PFSK-1 (cell line): ENCODE measurements around the gene HCFC1.

Experiments used
- POLR2AphosphoS5 ChIP-seq: IDR thresholded peaks from 2 replicates; pipeline ENCODE4 v1.6.1; 2012; ENCODE audit warnings: low read depth, mild to moderate bottlenecking, control low read depth, low read length, moderate library complexity
- TAF1 ChIP-seq: IDR thresholded peaks from 2 replicates; pipeline ENCODE4 v1.6.1; 2012; ENCODE audit warnings: low read length, control low read depth, borderline replicate concordance; ENCODE audit not compliant: insufficient read depth
- TF ChIP-seq, protein P1 (sequence below), 2 experiments: IDR thresholded peaks; 2 replicates each; pipeline versions ENCODE4 v1.6.1 to v1.8.0; 2011 to 2012; ENCODE audit warnings: low read depth in 2 of 2, low read length in 2 of 2, control low read depth in 1 of 2, inconsistent platforms in 1 of 2, mild to moderate bottlenecking in 1 of 2, moderate library complexity in 1 of 2; ENCODE audit not compliant: insufficient read depth in 1 of 2

DNA sequence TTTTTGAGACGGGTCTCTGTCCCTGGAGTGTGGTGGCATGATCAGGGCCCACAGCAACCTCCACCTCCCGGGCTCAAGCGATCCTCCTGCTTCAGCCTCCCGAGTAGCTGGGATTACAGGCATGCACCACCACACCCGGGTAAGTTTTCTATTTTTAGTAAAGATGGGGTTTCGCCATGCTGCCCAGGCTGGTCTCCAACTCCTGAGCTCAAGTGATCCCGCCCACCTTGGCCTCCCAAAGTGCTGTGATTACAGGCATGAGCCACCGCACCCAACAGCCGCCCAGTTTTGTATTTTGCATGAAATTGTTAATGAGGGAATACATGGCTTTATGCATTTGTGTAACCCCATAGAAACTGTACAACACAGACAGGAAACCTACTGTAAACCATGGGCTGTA, 42.8 kb downstream of the HCFC1 start:
- TF ChIP-seq POLR2AphosphoS5 (no peak), TAF1 (no peak)
- TF ChIP-seq, protein P1, sequence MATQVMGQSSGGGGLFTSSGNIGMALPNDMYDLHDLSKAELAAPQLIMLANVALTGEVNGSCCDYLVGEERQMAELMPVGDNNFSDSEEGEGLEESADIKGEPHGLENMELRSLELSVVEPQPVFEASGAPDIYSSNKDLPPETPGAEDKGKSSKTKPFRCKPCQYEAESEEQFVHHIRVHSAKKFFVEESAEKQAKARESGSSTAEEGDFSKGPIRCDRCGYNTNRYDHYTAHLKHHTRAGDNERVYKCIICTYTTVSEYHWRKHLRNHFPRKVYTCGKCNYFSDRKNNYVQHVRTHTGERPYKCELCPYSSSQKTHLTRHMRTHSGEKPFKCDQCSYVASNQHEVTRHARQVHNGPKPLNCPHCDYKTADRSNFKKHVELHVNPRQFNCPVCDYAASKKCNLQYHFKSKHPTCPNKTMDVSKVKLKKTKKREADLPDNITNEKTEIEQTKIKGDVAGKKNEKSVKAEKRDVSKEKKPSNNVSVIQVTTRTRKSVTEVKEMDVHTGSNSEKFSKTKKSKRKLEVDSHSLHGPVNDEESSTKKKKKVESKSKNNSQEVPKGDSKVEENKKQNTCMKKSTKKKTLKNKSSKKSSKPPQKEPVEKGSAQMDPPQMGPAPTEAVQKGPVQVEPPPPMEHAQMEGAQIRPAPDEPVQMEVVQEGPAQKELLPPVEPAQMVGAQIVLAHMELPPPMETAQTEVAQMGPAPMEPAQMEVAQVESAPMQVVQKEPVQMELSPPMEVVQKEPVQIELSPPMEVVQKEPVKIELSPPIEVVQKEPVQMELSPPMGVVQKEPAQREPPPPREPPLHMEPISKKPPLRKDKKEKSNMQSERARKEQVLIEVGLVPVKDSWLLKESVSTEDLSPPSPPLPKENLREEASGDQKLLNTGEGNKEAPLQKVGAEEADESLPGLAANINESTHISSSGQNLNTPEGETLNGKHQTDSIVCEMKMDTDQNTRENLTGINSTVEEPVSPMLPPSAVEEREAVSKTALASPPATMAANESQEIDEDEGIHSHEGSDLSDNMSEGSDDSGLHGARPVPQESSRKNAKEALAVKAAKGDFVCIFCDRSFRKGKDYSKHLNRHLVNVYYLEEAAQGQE (IDR thresholded peaks at IDR 0.05; ENCODE audit: insufficient read depth in 1 of 2, low read depth in 2 of 2, low read length in 2 of 2) = no peak
